ENCODE measurements around the gene SATB1.
A peak's percentile ranks its signal among the peaks of the same experiment; 100 is the strongest.

The SATB1 gene

GRCh38 chr3:18398448-18398847 lies 26.7 kb downstream of the SATB1 start:
- Histone ChIP-seq H3K4me1 (ENCODE audit: control insufficient read depth, insufficient read depth, low read length) (no peaks in the 10 kb centered on the region), H3K27ac (ENCODE audit: low read depth, low read length) (no peak overlapping the region), H3K9me3 (ENCODE audit: control insufficient read depth, insufficient read depth, low read length) (no peaks in the 10 kb centered on the region), H3K36me3 (ENCODE audit: control insufficient read depth, insufficient read depth, low read length) (peaks cover 19% of the 10 kb centered on the region), H3K4me3 (ENCODE audit: low read depth, low read length) (no peak overlapping the region), H3K27me3 (ENCODE audit: control insufficient read depth, insufficient read depth, low read length) (no peaks in the 10 kb centered on the region), H3K9ac (ENCODE audit: low read depth, low read length) (no peak overlapping the region)

GRCh38 chr3:18396428-18396827 lies 28.7 kb downstream of the SATB1 start:
- no peaks in the 10 kb centered on the region for H3K9me3 ChIP-seq (ENCODE audit: control insufficient read depth, insufficient read depth, low read length)
- peaks cover 20% of the 10 kb centered on the region for H3K36me3 ChIP-seq (ENCODE audit: control insufficient read depth, insufficient read depth, low read length)
- H3K4me3 ChIP-seq (ENCODE audit: low read depth, low read length), result no peak overlapping the region
- no peak overlapping the region for H3K9ac ChIP-seq (ENCODE audit: low read depth, low read length)
- no peaks in the 10 kb centered on the region for H3K27me3 ChIP-seq (ENCODE audit: control insufficient read depth, insufficient read depth, low read length)
- no peaks in the 10 kb centered on the region for H3K4me1 ChIP-seq (ENCODE audit: control insufficient read depth, insufficient read depth, low read length)
- H3K27ac ChIP-seq (ENCODE audit: low read depth, low read length), result no peak overlapping the region

- Histone ChIP-seq H3K4me3 (ENCODE audit: low read depth, low read length) (no peak overlapping the region), H3K9ac (ENCODE audit: low read depth, low read length) (no peak overlapping the region), H3K27me3 (ENCODE audit: control insufficient read depth, insufficient read depth, low read length) (no peaks in the 10 kb centered on the region), H3K9me3 (ENCODE audit: control insufficient read depth, insufficient read depth, low read length) (no peaks in the 10 kb centered on the region), H3K36me3 (ENCODE audit: control insufficient read depth, insufficient read depth, low read length) (peaks cover 20% of the 10 kb centered on the region), H3K27ac (ENCODE audit: low read depth, low read length) (no peak overlapping the region), H3K4me1 (ENCODE audit: control insufficient read depth, insufficient read depth, low read length) (no peaks in the 10 kb centered on the region)
Observed at GRCh38 chr3:18394384-18394995, 30.6 kb downstream of the SATB1 start.

GRCh38 chr3:18393906-18394305 lies 31.2 kb downstream of the SATB1 start:
- Histone ChIP-seq H3K27ac (ENCODE audit: low read depth, low read length) (no peak overlapping the region), H3K4me3 (ENCODE audit: low read depth, low read length) (no peak overlapping the region), H3K36me3 (ENCODE audit: control insufficient read depth, insufficient read depth, low read length) (peaks cover 20% of the 10 kb centered on the region), H3K4me1 (ENCODE audit: control insufficient read depth, insufficient read depth, low read length) (peaks cover under 1% of the 10 kb centered on the region; the same call in 1 of the 2 replicates), H3K9me3 (ENCODE audit: control insufficient read depth, insufficient read depth, low read length) (no peaks in the 10 kb centered on the region), H3K27me3 (ENCODE audit: control insufficient read depth, insufficient read depth, low read length) (no peaks in the 10 kb centered on the region), H3K9ac (ENCODE audit: low read depth, low read length) (no peak overlapping the region)

GRCh38 chr3:18390024-18390660 lies 35.0 kb downstream of the SATB1 start:
- Histone ChIP-seq H3K4me1 (ENCODE audit: control insufficient read depth, insufficient read depth, low read length) (peaks cover 23% of the 10 kb centered on the region), H3K27me3 (ENCODE audit: control insufficient read depth, insufficient read depth, low read length) (no peaks in the 10 kb centered on the region), H3K9me3 (ENCODE audit: control insufficient read depth, insufficient read depth, low read length) (no peaks in the 10 kb centered on the region), H3K4me3 (ENCODE audit: low read depth, low read length) (no peak overlapping the region), H3K27ac (ENCODE audit: low read depth, low read length) (no peak overlapping the region), H3K36me3 (ENCODE audit: control insufficient read depth, insufficient read depth, low read length) (peaks cover 15% of the 10 kb centered on the region), H3K9ac (ENCODE audit: low read depth, low read length) (no peak overlapping the region)

GRCh38 chr3:18389108-18389733 lies 35.9 kb downstream of the SATB1 start:
- Histone ChIP-seq H3K27ac (ENCODE audit: low read depth, low read length) (no peak overlapping the region), H3K9ac (ENCODE audit: low read depth, low read length) (no peak overlapping the region), H3K9me3 (ENCODE audit: control insufficient read depth, insufficient read depth, low read length) (no peaks in the 10 kb centered on the region), H3K4me3 (ENCODE audit: low read depth, low read length) (no peak overlapping the region), H3K36me3 (ENCODE audit: control insufficient read depth, insufficient read depth, low read length) (peaks cover 9% of the 10 kb centered on the region; the same call in 1 of the 2 replicates), H3K4me1 (ENCODE audit: control insufficient read depth, insufficient read depth, low read length) (peaks cover 23% of the 10 kb centered on the region), H3K27me3 (ENCODE audit: control insufficient read depth, insufficient read depth, low read length) (no peaks in the 10 kb centered on the region)

GRCh38 chr3:18386274-18386890 lies 38.8 kb downstream of the SATB1 start:
- H3K36me3 ChIP-seq (ENCODE audit: control insufficient read depth, insufficient read depth, low read length), result no peaks in the 10 kb centered on the region; the same call in 1 of the 2 replicates
- H3K27me3 ChIP-seq (ENCODE audit: control insufficient read depth, insufficient read depth, low read length), result no peaks in the 10 kb centered on the region
- H3K4me3 ChIP-seq (ENCODE audit: low read depth, low read length), result no peak overlapping the region
- H3K9ac ChIP-seq (ENCODE audit: low read depth, low read length), result no peak overlapping the region
- no peaks in the 10 kb centered on the region for H3K9me3 ChIP-seq (ENCODE audit: control insufficient read depth, insufficient read depth, low read length)
- peaks cover 23% of the 10 kb centered on the region for H3K4me1 ChIP-seq (ENCODE audit: control insufficient read depth, insufficient read depth, low read length)
- no peak overlapping the region for H3K27ac ChIP-seq (ENCODE audit: low read depth, low read length)

GRCh38 chr3:18385706-18386105 lies 39.4 kb downstream of the SATB1 start:
- no peak overlapping the region for H3K27ac ChIP-seq (ENCODE audit: low read depth, low read length)

GRCh38 chr3:18382760-18383369 lies 42.3 kb downstream of the SATB1 start:
- Histone ChIP-seq H3K4me1 (ENCODE audit: control insufficient read depth, insufficient read depth, low read length) (peaks cover 37% of the 10 kb centered on the region), H3K27me3 (ENCODE audit: control insufficient read depth, insufficient read depth, low read length) (no peaks in the 10 kb centered on the region), H3K4me3 (ENCODE audit: low read depth, low read length) (no peak overlapping the region), H3K9me3 (ENCODE audit: control insufficient read depth, insufficient read depth, low read length) (no peaks in the 10 kb centered on the region), H3K36me3 (ENCODE audit: control insufficient read depth, insufficient read depth, low read length) (no peaks in the 10 kb centered on the region; the same call in 1 of the 2 replicates), H3K27ac (ENCODE audit: low read depth, low read length) (no peak overlapping the region), H3K9ac (ENCODE audit: low read depth, low read length) (no peak overlapping the region)

More at GRCh38 chr3:18385706-18386105, 39.4 kb downstream of the SATB1 start:
- Histone ChIP-seq H3K4me1 (ENCODE audit: control insufficient read depth, insufficient read depth, low read length) (peaks cover 29% of the 10 kb centered on the region), H3K9ac (ENCODE audit: low read depth, low read length) (no peak overlapping the region), H3K4me3 (ENCODE audit: low read depth, low read length) (no peak overlapping the region), H3K36me3 (ENCODE audit: control insufficient read depth, insufficient read depth, low read length) (no peaks in the 10 kb centered on the region; the same call in 1 of the 2 replicates), H3K9me3 (ENCODE audit: control insufficient read depth, insufficient read depth, low read length) (no peaks in the 10 kb centered on the region), H3K27me3 (ENCODE audit: control insufficient read depth, insufficient read depth, low read length) (no peaks in the 10 kb centered on the region)

- Histone ChIP-seq H3K27ac (ENCODE audit: low read depth, low read length) (peak overlapping the region; percentile 46), H3K36me3 (ENCODE audit: control insufficient read depth, insufficient read depth, low read length) (peaks cover 5% of the 10 kb centered on the region; the same call in 1 of the 2 replicates), H3K9ac (ENCODE audit: low read depth, low read length) (no peak overlapping the region), H3K4me1 (ENCODE audit: control insufficient read depth, insufficient read depth, low read length) (peaks cover 23% of the 10 kb centered on the region), H3K9me3 (ENCODE audit: control insufficient read depth, insufficient read depth, low read length) (no peaks in the 10 kb centered on the region), H3K4me3 (ENCODE audit: low read depth, low read length) (no peak overlapping the region), H3K27me3 (ENCODE audit: control insufficient read depth, insufficient read depth, low read length) (no peaks in the 10 kb centered on the region)
Observed at GRCh38 chr3:18379647-18380046, 45.5 kb downstream of the SATB1 start.

Measured in HUES48 (cell line).